ENCODE measurements around the gene ENHO. TPM values are rescaled to one million over a fixed set of nuclear protein-coding genes. Genes with fewer than 3 reads are reported as not detected.

ENHO gene
- polyA plus RNA-seq, 1 donor (not counting 4 experiments of a cell fraction or from before 2014, with no cell fraction given), result not detected

DNA sequence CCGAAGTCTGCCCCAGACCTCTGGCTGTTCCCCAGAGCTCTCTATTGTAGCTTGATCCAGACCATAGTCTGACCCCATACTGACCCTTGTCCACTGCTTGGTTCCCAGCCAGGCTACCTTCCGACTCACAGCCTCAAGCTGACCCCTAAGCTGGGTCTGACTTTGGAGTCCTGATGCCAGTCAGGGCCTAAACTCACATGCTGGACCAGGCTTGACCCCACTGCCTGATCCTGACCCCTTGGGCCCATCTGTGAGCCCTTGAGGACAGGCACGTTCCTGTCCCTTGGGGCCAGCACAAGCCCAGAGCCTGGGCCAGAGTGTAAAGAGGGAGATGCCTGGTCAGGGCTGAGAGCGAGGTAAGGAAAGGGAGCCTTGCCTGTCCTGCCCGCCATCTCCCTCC is 32.7 kb upstream of the ENHO start:
- no peak overlapping the region for H2AFZ ChIP-seq (ENCODE audit: control insufficient read depth, low read length)
- no peak overlapping the region for H3K4me3 ChIP-seq (ENCODE audit: control insufficient read depth in 2 of 3, extremely low read depth in 1 of 3, insufficient read depth in 2 of 3, low read depth in 1 of 3, low read length in 3 of 3)
- no peaks in the 10 kb centered on the region for H3K36me3 ChIP-seq (ENCODE audit: control insufficient read depth in 2 of 2, extremely low read depth in 1 of 2, insufficient read depth in 2 of 2, low read length in 2 of 2)
- H3K27ac ChIP-seq (ENCODE audit: control insufficient read depth, insufficient read depth, low read length), result no peak overlapping the region
- H3K4me1 ChIP-seq (ENCODE audit: control insufficient read depth, extremely low read depth, insufficient read depth, low read length), result peaks cover 7% of the 10 kb centered on the region
- dilution Hi-C loops (cut with MboI; ENCODE audit: extremely low pct_ligation_motif_present, low sequenced_read_pairs), result no loop called here
- H3K79me2 ChIP-seq (ENCODE audit: control insufficient read depth, insufficient read depth, low read length), result no peaks in the 10 kb centered on the region
- H3K9me1 ChIP-seq (ENCODE audit: control insufficient read depth, extremely low read depth, insufficient read depth, low read length), result no peaks in the 10 kb centered on the region
- FAIRE-seq (no peak), DNase-seq (ENCODE audit: low read depth, low spot score) (no peak)
- H3K9ac ChIP-seq (ENCODE audit: control insufficient read depth, extremely low read depth, insufficient read depth, low read length), result no peak overlapping the region
- H3K27me3 ChIP-seq (ENCODE audit: control insufficient read depth, extremely low read depth, insufficient read depth, low read length), result peaks cover 50% of the 10 kb centered on the region
- TF ChIP-seq, protein P1, sequence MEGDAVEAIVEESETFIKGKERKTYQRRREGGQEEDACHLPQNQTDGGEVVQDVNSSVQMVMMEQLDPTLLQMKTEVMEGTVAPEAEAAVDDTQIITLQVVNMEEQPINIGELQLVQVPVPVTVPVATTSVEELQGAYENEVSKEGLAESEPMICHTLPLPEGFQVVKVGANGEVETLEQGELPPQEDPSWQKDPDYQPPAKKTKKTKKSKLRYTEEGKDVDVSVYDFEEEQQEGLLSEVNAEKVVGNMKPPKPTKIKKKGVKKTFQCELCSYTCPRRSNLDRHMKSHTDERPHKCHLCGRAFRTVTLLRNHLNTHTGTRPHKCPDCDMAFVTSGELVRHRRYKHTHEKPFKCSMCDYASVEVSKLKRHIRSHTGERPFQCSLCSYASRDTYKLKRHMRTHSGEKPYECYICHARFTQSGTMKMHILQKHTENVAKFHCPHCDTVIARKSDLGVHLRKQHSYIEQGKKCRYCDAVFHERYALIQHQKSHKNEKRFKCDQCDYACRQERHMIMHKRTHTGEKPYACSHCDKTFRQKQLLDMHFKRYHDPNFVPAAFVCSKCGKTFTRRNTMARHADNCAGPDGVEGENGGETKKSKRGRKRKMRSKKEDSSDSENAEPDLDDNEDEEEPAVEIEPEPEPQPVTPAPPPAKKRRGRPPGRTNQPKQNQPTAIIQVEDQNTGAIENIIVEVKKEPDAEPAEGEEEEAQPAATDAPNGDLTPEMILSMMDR (optimal IDR thresholded peaks at IDR 0.05 in 1 of 3, IDR thresholded peaks at IDR 0.05 in 1 of 3, conservative IDR thresholded peaks at IDR 0.05 in 1 of 3; ENCODE audit: extremely low read depth in 1 of 3, insufficient read depth in 2 of 3, low read length in 3 of 3), result no peak
- no peak for TF ChIP-seq EZH2 (IDR thresholded peaks at IDR 0.05; ENCODE audit: low read length)
- peaks cover 5% of the 10 kb centered on the region for H4K20me1 ChIP-seq (ENCODE audit: control insufficient read depth, extremely low read depth, insufficient read depth, low read length)
- no peak overlapping the region for H3K4me2 ChIP-seq (ENCODE audit: control insufficient read depth, extremely low read depth, insufficient read depth, low read depth, low read length)
- H3K9me3 ChIP-seq (ENCODE audit: control insufficient read depth, low read depth, low read length), result no peaks in the 10 kb centered on the region

DNA sequence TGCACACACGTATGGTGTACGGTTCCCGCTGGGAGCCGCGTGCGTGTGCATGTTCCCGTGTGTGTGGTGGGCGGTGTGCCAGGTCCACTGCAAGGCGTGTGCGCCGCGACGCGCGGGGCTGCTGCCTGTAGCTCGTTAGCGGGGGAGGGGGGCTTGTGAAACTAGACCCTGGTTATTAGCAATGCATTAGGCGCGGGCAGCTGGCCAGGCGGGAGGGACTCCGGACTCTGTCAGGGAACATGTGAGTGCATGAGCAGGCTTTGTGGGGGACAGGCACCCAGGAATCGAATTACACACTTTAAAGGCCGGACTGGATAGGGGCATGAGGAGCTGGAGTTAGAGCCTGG is 32.2 kb upstream of the ENHO start:
- Histone ChIP-seq H3K79me2 (ENCODE audit: control insufficient read depth, insufficient read depth, low read length) (no peaks in the 10 kb centered on the region), H3K36me3 (ENCODE audit: control insufficient read depth in 2 of 2, extremely low read depth in 1 of 2, insufficient read depth in 2 of 2, low read length in 2 of 2) (no peaks in the 10 kb centered on the region), H3K27ac (ENCODE audit: control insufficient read depth, insufficient read depth, low read length) (no peak overlapping the region), H3K9me1 (ENCODE audit: control insufficient read depth, extremely low read depth, insufficient read depth, low read length) (no peaks in the 10 kb centered on the region), H3K27me3 (ENCODE audit: control insufficient read depth, extremely low read depth, insufficient read depth, low read length) (peaks cover 50% of the 10 kb centered on the region), H3K9ac (ENCODE audit: control insufficient read depth, extremely low read depth, insufficient read depth, low read length) (no peak overlapping the region), H3K4me2 (ENCODE audit: control insufficient read depth, extremely low read depth, insufficient read depth, low read depth, low read length) (no peak overlapping the region), H2AFZ (ENCODE audit: control insufficient read depth, low read length) (no peak overlapping the region), H3K4me3 (ENCODE audit: control insufficient read depth in 2 of 3, extremely low read depth in 1 of 3, insufficient read depth in 2 of 3, low read depth in 1 of 3, low read length in 3 of 3) (no peak overlapping the region), H3K4me1 (ENCODE audit: control insufficient read depth, extremely low read depth, insufficient read depth, low read length) (peaks cover 2% of the 10 kb centered on the region), H4K20me1 (ENCODE audit: control insufficient read depth, extremely low read depth, insufficient read depth, low read length) (peaks cover 5% of the 10 kb centered on the region), H3K9me3 (ENCODE audit: control insufficient read depth, low read depth, low read length) (no peaks in the 10 kb centered on the region)
- TF ChIP-seq EZH2 (IDR thresholded peaks at IDR 0.05; ENCODE audit: low read length), result peak; percentile 44
- TF ChIP-seq, protein P1 (optimal IDR thresholded peaks at IDR 0.05 in 1 of 3, IDR thresholded peaks at IDR 0.05 in 1 of 3, conservative IDR thresholded peaks at IDR 0.05 in 1 of 3; ENCODE audit: extremely low read depth in 1 of 3, insufficient read depth in 2 of 3, low read length in 3 of 3), result no peak
- FAIRE-seq, result no peak
- dilution Hi-C loops (cut with MboI; ENCODE audit: extremely low pct_ligation_motif_present, low sequenced_read_pairs), result no loop called here
- no peak for DNase-seq (ENCODE audit: low read depth, low spot score)

Measured in keratinocyte (primary cell).